Fibroblast of skin of left quadriceps (primary cell): ENCODE results near the gene DROSHA.
A peak's percentile ranks its signal among the peaks of the same experiment; 100 is the strongest.

Source experiments
- DNase-seq, 2 experiments: peaks; one replicate each; pipeline ENCODE4 v3.0.0-alpha.2; 2013; ENCODE audit warnings: low read depth in 2 of 2

Gene DROSHA

DNA sequence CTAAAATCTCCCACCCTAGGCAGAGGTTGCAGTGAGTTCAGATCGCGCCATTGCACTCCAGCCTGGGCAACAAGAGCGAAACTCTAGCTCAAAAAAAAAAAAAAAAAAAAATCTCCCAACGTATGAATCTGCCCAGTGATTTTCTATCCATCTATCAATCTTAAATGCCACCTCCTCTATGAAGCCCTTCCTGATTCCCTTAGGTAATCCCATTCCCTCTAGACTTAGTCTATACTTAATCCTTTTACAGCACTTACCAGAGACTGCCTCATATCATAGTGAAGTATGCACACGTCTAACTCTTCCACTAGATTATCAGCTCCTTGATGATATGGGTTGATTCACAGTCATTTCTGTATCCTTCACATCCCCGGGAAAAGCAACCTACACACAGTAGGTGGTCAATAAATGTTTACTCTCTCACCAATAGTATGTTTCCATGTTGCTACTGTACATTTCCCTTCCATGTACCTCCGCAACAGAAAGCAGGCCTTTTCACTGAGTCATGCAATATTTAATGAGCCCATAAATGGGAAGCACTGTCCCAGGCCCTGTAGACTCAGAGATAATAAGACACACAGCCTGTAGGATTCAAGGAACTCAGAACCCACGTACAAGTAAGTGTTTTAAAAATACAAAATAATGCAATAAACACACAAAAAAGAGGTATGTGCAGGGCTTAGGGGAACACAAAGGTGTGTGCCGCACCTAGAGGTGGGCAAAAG is 1.2 kb downstream of the DROSHA start:
- no peak for DNase-seq

DNA sequence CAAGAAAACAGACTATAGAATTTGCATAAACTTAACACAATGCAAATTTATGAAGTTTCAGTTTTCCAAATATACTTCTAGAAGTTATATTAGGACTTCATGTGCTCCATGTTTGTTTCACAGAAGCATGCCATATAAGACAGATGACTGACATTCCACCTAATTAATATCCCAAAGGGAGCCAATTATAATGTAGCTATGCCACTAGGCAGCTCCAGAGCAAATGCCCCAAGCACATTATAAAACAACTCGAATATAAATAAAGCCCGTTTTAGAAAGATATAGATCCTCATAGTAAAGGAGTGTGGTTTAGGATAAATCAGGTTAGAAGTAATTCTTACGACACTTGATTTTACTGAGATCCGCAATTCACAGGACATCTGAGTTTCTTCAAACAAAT is 8.9 kb downstream of the DROSHA start:
- DNase-seq: no peak

- no peak for DNase-seq
These were observed 15.1 kb downstream of the DROSHA start for GRCh38 chr5:31516802-31517201.

- DNase-seq: no peak
These were observed 20.6 kb downstream of the DROSHA start for GRCh38 chr5:31511305-31511704.

- DNase-seq: no peak
These were observed 27.4 kb downstream of the DROSHA start for GRCh38 chr5:31504529-31504928.

DNA sequence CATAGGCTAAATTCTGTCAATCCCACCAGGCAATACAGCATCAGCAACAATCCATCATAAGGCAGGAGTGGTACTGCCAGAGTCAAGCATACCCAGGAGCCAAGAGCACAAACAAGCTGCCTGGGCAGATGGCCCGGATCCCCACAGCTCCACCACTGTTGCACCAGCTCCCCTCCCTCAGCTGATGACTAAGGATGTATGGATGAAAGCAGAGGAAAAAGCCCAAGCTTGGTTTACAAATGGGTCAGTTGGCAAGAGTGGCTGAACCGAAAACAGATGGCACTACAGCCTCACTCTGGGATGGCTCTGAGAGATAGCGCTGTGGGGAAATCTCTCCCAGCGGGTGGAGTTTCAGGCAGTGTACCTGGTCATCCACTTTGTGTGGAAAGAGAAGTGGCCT is 29.4 kb downstream of the DROSHA start:
- no peak for DNase-seq

DNA sequence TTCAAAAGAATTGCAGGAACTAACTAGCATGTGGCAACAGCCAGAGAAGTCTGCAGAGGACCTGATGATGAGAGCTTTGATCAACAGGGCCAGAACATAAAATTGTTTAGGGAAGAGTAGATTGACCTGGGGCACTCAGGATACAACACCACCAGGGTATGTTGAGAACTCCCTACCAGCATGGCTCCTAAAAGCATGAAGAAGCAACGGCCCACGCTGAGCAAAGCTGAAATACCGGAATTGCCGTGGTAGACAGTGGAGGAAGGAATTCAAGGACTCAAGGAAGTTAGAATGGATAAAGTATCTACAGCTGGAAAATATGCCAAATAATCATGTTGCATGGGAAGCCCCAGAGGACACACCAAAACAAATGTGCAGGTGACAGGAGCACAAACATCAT is 31.6 kb downstream of the DROSHA start:
- DNase-seq: no peak

DNA sequence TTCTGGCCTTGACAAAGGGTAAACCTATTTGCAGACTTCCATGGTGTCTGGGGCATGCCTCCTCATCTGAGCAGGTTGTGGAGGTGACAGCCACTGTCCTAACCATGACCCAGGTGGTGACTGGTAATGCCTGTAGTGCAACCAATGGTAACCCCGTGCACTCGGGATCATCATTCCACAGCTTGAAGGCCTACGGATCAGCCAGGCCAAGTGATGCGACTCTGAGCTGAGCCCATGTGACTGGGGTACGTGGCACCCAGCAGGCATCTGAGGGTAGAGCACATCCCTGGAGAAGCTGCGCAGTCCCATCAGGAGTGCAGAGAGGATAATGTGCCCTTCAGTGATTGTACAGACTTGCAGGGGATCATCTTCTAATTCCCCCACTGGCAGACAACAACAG is 35.0 kb downstream of the DROSHA start:
- DNase-seq: no peak

GRCh38 chr5:31496301-31496700 is 35.6 kb downstream of the DROSHA start:
- no peak for DNase-seq

- DNase-seq: no peak
These were observed 36.6 kb downstream of the DROSHA start for GRCh38 chr5:31495336-31495735.

DNA sequence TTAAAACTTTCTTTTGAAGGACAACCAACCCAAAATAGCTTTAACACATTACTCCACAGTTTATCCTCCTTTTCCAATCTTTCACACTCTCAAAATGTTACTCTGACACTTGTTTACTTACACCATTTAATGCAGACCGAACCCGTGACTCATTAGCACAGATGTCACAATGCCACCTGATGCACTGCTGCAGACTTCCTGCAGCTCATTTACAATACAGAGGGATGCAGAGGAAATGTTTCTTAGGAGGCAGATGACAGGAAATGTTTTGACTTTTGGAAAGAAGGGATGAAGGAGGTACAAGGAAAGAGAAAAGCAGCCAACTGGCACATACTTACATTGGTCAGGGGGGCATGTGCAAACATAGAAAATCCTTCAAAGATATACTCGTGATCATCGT is 39.0 kb downstream of the DROSHA start:
- DNase-seq: no peak

- no peak for DNase-seq
These were observed 44.4 kb downstream of the DROSHA start for GRCh38 chr5:31487506-31487905.

GRCh38 chr5:31486441-31486840 is 45.5 kb downstream of the DROSHA start:
- DNase-seq: no peak

GRCh38 chr5:31485376-31486207 is 46.3 kb downstream of the DROSHA start:
- DNase-seq: no peak

GRCh38 chr5:31481531-31482165 is 50.2 kb downstream of the DROSHA start:
- DNase-seq: no peak

DNA sequence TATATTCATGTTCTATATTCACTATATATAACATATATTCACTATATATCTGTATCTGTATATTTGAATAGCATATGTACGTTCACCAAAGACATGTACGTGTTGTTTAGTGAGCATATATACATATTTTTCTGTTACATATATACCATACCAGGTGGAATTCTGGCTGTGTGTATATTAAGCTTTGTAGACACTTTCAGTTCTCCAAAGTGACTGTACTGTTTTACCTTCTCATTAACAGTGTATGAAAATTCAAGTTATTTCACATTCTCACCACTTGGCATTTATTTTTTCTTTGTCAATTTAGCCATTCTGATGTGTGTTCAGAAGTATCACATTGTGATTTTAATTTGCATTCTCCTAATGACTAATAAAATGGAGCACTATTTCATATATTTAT is 52.2 kb downstream of the DROSHA start:
- no peak for DNase-seq

DNA sequence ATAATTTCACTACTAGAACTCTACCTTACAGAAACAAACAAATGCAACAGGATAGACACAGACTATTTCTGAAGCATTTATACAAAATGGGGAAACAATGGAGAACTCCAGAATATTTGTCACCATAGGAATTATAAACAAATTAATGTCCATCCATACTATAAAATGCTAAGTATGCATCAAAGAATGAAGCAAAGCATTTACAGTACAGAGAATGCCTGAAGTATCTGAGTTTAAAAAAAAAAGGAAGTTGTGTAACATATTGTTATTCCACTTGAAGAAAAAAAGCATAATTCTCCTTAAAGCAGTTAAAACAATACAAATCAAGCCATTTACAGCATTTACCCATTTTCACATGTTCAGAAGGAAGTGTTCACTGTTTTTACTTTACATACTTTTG is 53.0 kb downstream of the DROSHA start:
- DNase-seq: peak in 1 of 2 experiments; percentile 22

DNA sequence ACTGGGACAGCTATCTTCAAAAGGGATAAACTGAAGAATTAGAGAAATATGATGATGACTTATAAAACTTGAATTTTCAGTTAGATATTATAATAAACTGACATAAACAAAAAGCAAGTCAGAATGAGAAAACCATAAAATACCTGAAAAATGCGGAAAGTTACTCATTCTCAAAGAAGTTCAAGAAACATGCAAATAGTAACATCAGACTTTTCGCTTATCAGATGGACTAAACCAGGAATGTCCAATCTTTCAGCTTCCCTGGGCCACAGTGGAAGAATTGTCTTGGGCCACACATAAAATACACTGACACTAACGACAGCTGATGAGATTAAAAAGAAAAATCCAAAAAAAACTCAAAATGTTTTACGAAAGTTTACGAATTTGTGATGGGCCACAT is 53.9 kb downstream of the DROSHA start:
- no peak for DNase-seq

- no peak for DNase-seq
These were observed 54.4 kb downstream of the DROSHA start for GRCh38 chr5:31477516-31477915.

DNA sequence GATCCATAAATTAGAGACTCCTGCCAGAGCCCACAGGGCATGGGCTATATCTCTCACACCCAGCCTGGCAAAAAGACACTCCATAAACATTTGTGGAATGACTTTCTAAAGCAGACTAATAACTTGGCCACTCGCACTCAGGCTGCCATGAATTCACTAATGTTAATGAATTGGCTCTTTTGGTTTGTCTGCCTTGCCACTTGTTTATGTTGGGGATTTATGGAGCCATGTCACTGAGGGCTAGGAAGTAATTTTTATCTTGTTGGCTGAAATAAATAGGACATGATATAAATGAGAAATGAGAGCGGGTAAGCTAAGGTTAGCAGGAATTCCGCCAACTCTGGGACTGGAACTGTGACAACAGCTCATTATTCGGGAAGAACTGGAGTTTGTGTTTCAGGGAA is 55.2 kb downstream of the DROSHA start:
- DNase-seq: no peak

GRCh38 chr5:31471916-31472315 is 60.0 kb downstream of the DROSHA start:
- DNase-seq: no peak

GRCh38 chr5:31471040-31471439 is 60.9 kb downstream of the DROSHA start:
- DNase-seq: no peak

- no peak for DNase-seq
These were observed 61.3 kb downstream of the DROSHA start for GRCh38 chr5:31470608-31471007.
